DOHH2 (cell line): Measurements from ENCODE around the gene OR51B5.

Experiments
- EZH2phosphoT487 ChIP-seq: fragments of 200-600 bp; sonication (generic); IDR thresholded peaks from 2 replicates; pipeline ENCODE4 v1.6.1; 2017; ENCODE audit warnings: borderline replicate concordance, mild to moderate bottlenecking, antibody characterized with exemption, low read length, moderate library complexity, mixed read lengths
- TF ChIP-seq, protein P1 (sequence below): fragments of 200-600 bp; sonication (generic); IDR thresholded peaks from one replicate; pipeline ENCODE4 v1.5.1; 2014; ENCODE audit warnings: antibody characterized with exemption, mild to moderate bottlenecking, low read depth, low read length; ENCODE audit not compliant: poor library complexity, severe bottlenecking

- TF ChIP-seq, protein P1, sequence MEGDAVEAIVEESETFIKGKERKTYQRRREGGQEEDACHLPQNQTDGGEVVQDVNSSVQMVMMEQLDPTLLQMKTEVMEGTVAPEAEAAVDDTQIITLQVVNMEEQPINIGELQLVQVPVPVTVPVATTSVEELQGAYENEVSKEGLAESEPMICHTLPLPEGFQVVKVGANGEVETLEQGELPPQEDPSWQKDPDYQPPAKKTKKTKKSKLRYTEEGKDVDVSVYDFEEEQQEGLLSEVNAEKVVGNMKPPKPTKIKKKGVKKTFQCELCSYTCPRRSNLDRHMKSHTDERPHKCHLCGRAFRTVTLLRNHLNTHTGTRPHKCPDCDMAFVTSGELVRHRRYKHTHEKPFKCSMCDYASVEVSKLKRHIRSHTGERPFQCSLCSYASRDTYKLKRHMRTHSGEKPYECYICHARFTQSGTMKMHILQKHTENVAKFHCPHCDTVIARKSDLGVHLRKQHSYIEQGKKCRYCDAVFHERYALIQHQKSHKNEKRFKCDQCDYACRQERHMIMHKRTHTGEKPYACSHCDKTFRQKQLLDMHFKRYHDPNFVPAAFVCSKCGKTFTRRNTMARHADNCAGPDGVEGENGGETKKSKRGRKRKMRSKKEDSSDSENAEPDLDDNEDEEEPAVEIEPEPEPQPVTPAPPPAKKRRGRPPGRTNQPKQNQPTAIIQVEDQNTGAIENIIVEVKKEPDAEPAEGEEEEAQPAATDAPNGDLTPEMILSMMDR, result no peak
- TF ChIP-seq EZH2phosphoT487, result no peak
Observed at GRCh38 chr11:5368502-5369043, 25.2 kb upstream of the OR51B5 start.
